Measurements from ENCODE around the gene TSPY2.
"Not testable (repeated sequence)": the region's sequence is repeated elsewhere in the genome, so short reads cannot be mapped to it uniquely, and the experiment has no call there.

Gene TSPY2, protein sequence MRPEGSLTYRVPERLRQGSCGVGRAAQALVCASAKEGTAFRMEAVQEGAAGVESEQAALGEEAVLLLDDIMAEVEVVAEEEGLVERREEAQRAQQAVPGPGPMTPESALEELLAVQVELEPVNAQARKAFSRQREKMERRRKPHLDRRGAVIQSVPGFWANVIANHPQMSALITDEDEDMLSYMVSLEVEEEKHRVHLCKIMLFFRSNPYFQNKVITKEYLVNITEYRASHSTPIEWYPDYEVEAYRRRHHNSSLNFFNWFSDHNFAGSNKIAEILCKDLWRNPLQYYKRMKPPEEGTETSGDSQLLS

DNA sequence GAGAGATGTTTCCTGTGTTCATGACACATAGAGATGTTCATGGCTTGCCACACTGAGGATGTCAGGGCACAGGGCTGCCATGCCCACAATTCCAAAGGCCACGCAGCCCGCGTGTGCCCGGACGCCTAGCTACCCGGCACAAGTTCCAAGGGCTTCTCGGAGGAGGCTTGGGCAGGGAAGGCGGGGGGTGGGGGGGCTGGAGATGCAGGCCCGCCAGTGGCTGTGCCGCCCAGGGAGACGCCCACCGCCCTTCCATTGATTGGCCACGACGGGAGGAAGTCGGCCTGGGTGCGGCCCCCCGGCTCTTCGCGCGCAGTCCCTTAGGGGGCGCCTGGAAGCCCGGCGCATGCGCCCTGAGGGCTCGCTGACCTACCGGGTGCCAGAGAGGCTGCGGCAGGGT, at the start of gene TSPY2:
TSPY2 (plus strand) TSS at position 301 of the 400 bp plus-strand sequence; CDS start at position 347, 46 bp downstream.
- DNase-seq: not testable (repeated sequence)

DNA sequence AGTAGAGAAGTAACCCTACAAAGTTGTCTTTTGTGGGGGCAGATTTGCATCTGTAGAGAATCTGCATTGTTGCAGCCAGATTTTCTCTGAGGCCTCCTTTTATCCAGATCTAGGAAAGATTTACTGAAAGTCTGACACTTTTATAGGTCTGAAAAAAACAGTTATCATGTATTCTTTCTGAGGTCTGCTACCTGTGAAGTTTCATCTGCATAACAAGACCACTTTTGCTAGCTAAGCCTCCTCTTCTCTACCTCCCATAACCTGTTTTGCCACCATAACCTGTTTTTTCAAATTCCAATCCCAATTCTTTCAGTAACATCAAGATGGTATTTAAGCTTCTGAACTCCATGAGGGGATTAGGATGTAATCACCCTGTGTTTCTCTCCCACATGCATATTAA, 36.5 kb upstream of the TSPY2 start:
- not testable (repeated sequence) for DNase-seq

DNA sequence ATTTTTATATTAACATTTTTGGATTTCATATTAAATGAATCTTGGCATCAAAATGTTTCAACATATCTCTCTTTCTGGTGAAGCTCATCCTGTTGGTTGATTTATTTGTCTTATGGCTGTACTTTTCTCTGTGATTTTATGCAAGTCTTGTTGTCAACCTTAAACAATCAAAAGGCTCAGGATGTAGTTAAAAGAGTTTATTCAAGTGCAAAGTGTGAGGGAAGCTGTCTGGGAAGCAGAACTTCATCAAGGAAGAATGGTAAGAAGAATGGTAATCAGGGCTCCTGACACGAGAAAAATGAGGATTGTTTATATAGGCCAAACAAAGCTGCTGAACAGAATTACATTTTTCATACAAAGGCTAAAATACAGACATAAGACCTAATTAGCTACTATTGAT, 29.0 kb upstream of the TSPY2 start:
- DNase-seq: not testable (repeated sequence)

DNA sequence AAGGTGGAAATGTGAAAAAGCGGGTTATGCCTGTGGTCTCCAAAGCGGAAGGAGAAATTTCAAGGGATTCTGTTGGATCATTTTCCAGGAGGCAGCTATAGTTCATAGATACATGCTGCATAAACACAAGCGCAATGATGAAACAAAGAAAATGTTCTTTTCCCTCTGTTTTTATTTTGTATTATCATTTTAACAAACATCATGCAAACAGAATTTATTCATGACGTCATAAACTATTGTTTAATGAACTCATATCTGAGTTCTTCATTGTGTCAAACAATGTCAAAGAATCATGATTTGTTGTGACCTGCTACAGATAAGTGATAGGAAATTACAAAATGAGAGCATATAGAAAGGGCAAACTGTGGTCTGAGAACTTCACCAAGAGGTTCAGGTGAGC, 23.8 kb downstream of the TSPY2 start:
- DNase-seq: not testable (repeated sequence)
